Colon (tissue), 2 donors: ENCODE measurements around the gene PSMD6.

Source experiments
- FAIRE-seq: peaks from 2 replicates; lab custom pipeline; 2012; peaks lifted over from hg19 to GRCh38; lab: Jason Lieb, UNC
- donor health status: control.
- donor health status: control.

PSMD6 gene

DNA sequence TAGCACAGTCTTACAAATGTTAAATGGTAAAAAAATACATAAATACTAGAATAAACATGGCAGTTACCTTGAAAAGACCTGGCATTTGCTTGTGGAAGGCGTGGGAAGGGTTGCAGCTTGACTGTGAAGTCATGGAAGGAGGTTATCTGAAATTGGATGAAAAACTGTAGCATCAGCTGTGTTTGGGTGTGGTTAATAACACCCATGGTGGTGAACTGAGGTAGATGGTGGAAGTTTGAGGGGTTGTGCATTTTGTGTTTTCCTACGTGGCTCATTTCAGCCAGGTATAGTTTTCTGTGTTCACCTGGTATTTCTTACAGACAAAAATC, 46.5 kb downstream of the PSMD6 start:
- no peak for FAIRE-seq

DNA sequence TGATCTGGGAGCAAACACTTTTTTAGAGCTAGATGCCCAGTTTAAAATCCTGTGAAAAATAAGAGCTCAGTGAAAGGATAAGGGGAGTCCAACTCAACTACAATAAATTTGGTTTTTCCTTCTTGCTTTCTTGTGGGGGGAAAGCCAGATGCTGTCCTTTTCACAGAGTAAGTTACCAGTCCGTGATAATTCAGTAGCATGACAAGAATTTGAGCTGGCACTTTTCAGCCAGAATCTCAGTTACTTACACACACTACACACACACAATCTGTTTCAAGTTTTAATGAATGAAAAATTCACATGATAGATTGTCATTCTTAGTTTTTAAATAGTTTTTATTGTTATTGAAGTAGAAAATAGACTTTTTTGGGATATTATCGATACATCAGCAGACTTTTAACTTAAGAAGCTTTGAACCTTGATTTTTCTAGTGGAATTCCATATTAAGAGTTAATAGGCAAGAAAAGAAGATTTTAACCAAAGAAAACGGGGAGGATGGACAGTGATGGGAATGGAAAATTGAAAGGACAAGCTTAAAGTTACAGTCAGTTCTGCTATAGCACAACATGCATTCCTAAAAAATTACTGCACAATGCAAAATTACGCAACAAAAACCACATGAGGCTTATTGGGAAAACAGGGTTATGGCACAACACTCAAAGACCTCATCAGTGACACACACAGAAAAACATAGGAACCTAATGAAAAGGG, 47.0 kb downstream of the PSMD6 start:
- FAIRE-seq = no peak

DNA sequence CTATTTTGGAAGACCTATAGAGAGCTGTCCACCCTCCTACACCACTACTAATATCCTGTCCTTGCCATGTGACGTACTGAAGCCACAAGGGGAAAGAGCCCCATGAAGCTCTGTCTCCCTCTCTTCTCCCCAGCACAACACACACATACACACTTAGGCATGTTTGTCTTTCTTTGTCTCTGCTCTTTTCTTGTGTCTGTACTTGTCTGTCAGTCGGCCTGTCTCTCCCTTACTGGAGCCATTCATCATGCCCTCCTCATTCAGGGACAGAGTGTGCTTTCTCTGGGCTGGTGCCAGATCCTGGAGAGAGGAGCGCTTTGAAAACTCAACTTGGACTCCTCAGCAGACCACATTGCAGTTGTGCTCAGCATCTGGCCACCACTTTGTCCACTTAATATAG, 47.6 kb downstream of the PSMD6 start:
- no peak for FAIRE-seq

DNA sequence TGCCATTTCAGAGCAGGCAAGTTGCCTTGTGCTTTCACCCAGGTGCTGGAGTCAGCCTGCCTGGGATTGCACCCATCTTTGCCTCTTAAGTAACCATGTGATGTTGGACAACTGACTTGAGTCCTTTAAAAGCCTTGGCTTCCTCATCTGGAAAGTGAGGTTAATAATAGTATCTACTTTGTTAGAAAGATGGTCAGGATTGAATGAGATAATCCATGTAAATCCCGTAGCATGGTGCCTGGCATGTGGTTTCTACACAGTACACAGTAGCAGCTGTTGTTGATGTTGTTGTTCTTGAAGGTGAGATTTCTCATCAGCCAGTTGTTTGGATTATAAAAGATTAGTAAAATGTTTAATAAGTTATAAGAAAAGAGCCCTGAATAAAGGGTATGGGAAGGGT, 48.8 kb downstream of the PSMD6 start:
- no peak for FAIRE-seq

DNA sequence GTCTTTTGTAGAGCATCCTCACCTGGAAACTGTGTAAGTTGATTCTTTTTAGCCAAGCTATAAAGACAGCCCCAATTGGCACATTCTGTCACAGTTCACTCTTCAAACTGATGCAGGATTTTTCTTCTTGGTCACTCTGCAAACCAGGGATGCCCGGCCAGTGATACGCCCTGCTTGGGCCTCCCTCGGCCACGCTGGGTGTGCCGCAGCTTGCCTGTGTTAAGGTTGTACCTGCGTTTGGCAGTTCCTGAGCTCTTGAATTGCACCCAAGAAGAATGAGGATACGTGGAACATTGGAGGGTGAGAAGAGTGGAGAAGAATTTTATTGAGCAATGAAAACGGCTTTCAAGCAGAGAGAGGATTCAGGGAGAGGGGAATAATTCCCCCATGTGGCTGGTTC, 49.9 kb downstream of the PSMD6 start:
- FAIRE-seq = no peak

DNA sequence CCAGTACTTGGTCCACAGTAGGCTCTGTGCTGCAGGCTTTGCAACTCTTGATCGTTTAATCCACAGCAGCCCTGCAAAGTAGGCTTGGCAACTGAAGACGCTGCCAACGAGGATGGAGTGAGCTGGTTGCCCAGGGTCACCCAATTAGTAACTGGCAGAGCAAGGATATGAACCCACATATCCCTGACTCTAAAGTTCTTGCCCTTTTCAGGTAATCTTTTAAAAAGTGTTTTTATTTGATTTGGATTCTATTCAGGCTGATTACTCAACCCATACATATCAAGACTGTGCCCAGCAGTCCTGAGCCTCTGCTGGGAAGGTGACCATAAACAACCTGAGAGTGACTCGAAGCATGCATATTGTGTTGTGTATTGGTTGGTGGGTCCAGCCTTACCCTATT, 50.3 kb downstream of the PSMD6 start:
- FAIRE-seq = no peak

DNA sequence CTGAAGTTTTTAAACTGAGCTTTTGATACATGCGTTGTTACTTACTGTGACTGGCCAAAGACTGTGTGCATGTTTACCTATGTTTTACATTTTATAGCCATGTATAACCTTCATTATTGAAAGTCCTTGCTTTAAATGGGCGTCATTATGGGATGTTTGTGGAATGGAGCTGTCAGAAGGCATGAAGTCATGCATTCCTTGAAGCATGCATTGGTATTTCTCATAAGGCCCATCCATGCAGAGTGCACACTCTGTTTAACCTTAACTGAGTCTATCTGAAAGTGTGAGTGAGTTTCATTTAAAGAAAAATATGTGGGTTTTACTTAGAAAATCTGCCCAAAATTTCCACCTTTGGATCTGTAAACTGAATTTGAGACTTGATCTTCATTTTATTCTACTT, 51.1 kb downstream of the PSMD6 start:
- no peak for FAIRE-seq

DNA sequence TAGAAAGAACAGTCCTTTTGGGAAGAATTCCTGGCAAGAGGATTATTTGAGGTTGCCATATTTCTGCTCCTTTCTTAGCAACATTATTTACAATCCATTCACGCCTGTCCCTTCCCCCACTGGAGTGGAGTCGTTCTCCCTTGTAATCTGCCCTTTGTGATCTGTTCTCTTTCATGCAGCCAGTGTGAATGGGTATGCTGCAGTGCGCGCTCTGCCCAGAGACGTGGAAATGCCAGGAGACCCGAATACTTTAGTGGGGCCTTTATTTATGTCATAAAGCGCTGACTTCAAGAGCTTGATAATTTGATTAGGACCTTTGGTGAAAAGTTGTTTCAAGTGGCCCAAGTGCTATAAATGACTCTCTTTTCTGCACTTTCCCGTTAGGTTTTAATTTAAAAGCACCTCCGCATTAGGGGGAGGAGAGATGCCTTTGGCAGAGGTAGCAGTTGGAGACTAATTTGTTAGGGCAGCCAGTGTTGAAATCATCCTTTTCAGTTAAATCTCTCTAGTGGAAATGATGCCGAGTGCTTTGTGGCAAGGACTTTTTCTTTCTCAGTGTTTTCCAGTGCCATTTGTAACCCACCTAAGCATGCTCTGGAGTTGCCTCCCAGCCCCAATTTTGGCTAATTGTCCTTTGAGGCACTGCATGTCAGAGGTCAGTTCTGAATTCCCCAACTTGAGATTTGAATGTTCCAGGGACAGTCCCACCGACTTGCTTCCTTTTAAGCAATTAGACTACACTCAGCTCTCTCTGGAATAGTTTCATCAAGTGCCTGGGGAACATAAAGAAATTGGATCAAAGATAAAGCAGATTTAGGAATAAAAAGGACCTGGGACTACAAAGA, 52.4 kb downstream of the PSMD6 start:
- FAIRE-seq = no peak

DNA sequence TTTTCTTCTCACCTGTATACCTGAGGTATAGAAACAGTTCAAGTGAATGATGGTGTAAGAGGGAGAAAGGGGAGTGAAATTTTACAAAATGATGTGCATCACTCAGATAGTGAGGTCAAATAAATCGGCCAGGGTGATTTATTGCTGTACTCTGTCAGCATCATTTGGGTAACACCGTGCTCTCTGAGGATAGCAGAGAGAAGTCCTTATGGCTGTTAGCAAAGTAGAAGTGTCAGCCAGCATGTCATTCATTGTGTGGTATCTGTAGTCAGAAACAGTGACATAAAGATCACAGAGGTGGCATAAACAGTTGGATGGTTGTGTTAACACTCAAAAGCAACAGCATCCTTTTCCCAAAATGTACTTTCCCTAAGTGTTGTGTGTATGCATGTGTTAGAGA, 53.4 kb downstream of the PSMD6 start:
- no peak for FAIRE-seq

DNA sequence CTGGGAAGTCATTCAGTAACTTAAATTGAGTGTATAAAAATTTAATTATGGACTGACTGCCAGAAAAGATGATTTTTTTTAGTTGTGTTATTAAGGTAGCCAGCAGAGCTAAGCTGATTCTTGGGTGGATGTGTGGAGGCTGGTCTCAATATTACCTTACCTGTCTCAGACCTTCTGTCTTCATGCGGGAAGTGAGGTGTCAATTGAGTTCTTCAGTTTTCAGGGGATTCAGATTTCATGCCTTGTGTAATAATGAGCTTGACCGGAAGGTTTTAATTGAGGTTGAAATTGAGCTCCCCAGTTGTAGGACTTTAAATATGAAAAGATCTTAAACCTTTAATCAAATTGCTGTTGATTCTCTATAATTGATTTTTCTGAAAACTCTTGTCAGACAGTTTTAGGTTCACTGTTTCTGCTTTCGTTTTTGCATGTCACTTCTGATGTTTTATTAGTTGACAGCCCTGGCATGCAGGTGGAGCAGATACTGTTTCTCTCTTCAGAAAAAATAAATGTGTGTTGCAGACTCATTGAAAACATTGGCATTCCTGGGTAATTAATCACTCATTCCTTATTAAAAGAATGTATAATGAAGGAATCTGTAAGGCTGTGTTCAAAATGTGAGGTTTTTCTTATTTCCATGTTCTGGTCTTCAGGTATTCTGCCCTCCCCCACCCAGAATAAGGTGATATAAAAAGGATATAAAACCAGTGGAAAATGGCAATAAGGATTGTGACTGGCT, 54.5 kb downstream of the PSMD6 start:
- no peak for FAIRE-seq

DNA sequence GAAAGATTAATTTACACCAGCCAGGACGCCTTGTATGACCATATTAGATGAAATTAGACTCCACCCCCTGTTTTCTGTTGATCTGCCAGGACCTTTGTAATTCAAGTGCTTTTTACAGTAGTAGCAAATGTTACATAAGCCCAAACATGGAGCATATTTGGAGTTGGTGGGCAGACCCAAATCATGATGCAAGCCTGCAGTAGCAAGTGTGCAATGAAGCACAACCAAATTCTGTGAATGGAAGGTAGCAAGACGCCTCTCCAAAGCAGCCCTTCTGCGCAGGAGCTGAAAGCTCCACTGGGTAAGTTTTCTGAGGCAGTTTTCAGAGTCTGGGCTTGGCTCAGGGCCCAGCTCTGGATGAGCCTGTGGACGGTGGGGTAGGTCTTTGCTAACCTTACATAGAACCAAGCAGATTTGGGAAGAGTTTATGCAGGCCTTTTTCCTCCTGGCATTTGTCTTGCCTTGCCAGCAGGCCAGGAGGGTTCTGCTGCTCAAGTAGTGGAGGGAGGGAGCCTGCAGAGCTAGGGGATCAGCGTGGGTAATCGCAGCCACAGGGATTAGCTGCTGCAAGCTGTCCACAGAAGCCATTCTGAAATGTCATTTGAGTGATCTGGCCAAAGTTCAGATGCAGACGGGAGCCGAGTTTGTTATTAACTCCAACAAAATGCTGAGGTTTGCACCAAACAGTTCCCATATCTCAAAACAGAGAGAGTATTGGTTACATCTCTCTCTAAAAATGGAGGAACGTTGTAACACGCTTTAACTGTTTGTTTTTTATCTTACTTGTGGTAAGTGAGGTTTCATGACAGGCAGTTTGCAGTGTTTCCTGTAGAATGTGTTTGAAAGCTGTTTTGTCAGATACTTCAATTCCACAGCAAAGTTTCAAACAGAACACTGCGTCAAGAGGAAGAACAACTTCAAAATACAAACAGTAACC, 55.4 kb downstream of the PSMD6 start:
- peak; percentile 41 for FAIRE-seq

DNA sequence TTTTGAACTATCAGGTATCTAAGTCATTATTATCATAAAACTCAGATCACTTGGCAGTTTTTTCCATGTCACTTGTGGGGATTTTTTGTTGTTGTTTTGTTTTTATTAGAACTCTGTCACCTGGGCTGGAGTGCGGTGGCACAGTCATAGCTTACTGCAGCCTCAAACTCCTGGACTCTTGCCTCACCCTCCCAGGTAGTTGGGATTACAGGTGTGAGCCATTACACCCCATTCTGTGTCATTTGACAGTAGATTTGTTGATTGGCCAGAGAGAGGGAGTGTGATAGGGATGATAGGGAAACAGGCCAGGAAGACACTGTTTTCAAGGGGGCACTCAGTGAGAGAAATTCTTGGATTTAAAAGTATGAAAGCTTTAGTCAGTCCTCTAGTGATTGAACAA, 56.4 kb downstream of the PSMD6 start:
- no peak for FAIRE-seq

DNA sequence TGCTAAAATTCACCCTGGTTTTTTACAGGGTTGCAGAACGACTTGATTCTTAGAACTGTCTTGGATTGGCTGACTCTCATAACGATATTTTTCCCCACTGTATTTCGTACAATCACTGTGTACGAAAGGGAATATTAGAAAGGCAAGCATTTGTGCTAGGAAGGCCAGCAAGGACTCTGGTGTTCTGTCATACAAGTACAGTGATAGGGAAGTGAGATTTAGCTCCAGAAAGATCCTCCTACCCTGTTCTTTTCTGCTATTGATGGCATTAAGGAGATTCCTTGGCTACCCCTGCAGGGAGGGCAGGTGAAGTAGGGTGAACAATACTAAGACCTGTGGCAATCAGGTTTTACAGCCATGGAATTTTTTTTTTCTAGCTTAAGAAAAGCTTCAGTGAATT, 57.3 kb downstream of the PSMD6 start:
- no peak for FAIRE-seq

DNA sequence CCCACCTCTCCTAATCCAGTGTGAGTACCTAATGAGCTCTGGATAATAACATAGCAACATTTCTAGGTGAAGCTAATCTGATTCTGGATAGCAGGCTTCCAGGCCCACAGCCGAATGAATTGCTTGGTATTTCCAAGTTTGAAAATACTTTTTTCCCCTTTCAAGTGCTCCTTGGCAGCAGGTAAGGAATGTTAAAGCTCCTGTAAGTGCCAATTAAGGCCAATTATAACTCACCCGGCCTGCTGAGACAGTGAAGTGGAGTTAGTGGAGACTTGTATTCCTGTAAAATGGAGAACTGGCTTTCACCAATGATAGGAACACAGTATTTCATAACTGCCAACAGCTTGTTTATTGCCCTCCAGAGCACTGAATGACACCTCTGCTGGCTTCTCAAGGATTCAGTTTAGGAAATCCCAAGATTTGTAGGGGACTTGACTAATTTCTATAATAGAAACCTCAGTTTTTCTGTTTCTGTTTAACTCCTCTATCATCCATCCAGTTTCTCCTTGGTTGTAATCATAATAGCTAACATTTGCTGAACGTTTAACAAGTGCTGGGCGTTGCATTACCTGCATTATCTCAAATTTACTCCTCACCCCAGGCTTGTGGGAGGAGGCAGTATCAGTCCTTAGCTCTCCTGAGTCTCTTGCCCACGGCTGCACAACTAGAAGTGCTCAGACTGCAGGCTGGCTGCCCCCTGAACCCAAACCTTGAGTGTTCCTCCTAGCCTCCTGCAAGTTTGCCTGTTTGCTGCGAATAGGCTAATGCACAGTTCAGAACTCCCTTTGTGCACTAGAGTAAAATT, 58.4 kb downstream of the PSMD6 start:
- FAIRE-seq = no peak

DNA sequence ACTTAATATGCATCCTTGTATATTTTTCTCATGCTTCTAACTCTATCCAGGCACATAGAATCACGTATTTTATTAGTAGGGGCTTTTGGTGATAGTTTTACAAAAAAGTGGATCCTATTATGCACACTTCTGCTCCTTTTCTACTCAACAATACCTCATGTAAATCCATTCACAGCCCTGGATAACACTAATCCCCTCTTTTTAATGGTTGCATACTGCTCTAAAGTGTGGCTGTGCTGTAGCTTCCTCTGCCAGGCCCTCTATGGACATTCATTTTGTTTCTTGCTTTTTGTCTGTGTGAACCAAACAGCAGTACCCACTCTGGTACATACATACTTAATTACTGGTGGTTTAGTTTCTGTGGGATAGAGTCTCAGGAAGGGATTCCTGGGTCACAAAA, 59.8 kb downstream of the PSMD6 start:
- no peak for FAIRE-seq

DNA sequence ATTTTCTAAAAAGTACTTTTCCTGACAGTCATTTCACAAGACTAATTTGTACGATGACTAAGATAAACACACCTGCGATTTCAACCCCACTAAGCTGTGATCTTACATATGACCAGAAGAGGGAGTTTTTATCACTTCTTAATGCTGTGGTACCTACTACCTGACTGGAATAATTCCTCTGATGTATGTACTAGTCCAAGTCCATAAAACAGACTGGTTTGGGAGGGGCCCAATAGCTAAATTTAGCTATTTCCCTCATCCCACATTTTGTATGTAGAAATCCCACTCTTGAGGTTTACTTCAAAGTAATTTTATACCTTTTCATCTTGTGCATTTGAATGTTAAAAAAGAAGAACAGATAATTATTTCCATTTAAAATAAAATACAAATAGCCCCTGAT, 61.4 kb downstream of the PSMD6 start:
- FAIRE-seq = no peak
